Gastroesophageal sphincter (tissue), 3 donors: ENCODE measurements around the gene FAM117A.

Experiments used
- EP300 ChIP-seq: sonication (generic); formaldehyde crosslinking; IDR thresholded peaks from one replicate; pipeline ENCODE4 v1.6.1; 2017; ENCODE audit warnings: antibody characterized with exemption, mild to moderate bottlenecking
- POLR2A ChIP-seq, 2 donors: fragments of 450-650 bp; IDR thresholded peaks; one replicate each; pipeline ENCODE4 v1.6.1; 2017; ENCODE audit warnings: antibody characterized with exemption in 2 of 2, mild to moderate bottlenecking in 2 of 2, moderate library complexity in 1 of 2
- TF ChIP-seq, protein P1 (sequence below), 4 experiments: fragments of 200-600 bp in 2 of 4; fragments of 450-650 bp in 2 of 4; sonication (generic) in 1 of 4; IDR thresholded peaks; one replicate each; pipeline ENCODE4 v1.5.1; 2017 to 2019; ENCODE audit warnings: antibody characterized with exemption in 4 of 4, mild to moderate bottlenecking in 2 of 4, moderate library complexity in 2 of 4

DNA sequence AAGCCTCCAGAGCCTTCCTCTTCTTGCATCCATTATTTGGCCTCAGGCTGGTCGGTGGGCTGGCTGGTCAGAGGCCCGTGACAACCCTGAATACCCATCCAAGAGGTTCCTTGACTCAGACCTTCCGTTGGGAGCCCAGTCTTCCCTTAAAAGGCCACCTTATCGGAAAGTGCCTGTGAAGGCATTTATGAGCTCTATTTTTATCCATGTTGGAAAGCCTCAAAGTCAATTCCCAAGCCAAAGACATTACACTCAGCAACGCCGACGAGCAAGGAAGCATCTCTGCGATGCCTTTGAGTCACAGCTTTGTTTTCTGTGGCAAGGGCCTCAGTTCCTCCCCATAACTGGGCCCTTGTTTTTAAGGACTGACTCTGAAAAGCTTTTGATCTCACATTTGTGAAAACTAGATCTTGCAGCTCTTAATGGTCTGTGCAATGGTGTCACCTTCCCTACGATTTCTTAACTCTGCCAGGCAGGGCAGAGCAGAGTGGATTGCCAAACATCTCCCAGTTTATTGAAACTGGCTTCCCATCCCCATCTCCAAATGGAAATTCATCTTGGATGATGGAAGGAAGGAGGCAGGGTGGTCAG lies 72.8 kb downstream of the FAM117A start:
- TF ChIP-seq, protein P1, sequence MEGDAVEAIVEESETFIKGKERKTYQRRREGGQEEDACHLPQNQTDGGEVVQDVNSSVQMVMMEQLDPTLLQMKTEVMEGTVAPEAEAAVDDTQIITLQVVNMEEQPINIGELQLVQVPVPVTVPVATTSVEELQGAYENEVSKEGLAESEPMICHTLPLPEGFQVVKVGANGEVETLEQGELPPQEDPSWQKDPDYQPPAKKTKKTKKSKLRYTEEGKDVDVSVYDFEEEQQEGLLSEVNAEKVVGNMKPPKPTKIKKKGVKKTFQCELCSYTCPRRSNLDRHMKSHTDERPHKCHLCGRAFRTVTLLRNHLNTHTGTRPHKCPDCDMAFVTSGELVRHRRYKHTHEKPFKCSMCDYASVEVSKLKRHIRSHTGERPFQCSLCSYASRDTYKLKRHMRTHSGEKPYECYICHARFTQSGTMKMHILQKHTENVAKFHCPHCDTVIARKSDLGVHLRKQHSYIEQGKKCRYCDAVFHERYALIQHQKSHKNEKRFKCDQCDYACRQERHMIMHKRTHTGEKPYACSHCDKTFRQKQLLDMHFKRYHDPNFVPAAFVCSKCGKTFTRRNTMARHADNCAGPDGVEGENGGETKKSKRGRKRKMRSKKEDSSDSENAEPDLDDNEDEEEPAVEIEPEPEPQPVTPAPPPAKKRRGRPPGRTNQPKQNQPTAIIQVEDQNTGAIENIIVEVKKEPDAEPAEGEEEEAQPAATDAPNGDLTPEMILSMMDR (IDR thresholded peaks at IDR 0.05) = no peak
- TF ChIP-seq POLR2A (IDR thresholded peaks at IDR 0.05) (peak; percentile 46), EP300 (no peak)
